ENCODE measurements around the gene RINL.

The RINL gene

GRCh38 chr19:38844093-38844686, 33.9 kb downstream of the RINL start:
- no peak for FAIRE-seq

GRCh38 chr19:38843175-38843758, 34.8 kb downstream of the RINL start:
- TF ChIP-seq CTCF (IDR thresholded peaks at IDR 0.05; ENCODE audit: insufficient read depth, missing control alignments): no peak
- FAIRE-seq (no peak), DNase-seq (ENCODE audit: insufficient read length, low spot score) (no peak)

More at GRCh38 chr19:38844093-38844686, 33.9 kb downstream of the RINL start:
- DNase-seq (ENCODE audit: insufficient read length, low spot score): no peak
- no peak for TF ChIP-seq CTCF (IDR thresholded peaks at IDR 0.05; ENCODE audit: insufficient read depth, missing control alignments)

GRCh38 chr19:38842439-38843174, 35.5 kb downstream of the RINL start:
- DNase-seq (ENCODE audit: insufficient read length, low spot score) (no peak), FAIRE-seq (no peak)
- no peak for TF ChIP-seq CTCF (IDR thresholded peaks at IDR 0.05; ENCODE audit: insufficient read depth, missing control alignments)

- no peak for FAIRE-seq
- TF ChIP-seq CTCF (IDR thresholded peaks at IDR 0.05; ENCODE audit: insufficient read depth, missing control alignments): no peak
- DNase-seq (ENCODE audit: insufficient read length, low spot score): no peak
Measured at GRCh38 chr19:38841787-38842438, 36.2 kb downstream of the RINL start.

- DNase-seq (ENCODE audit: insufficient read length, low spot score): no peak
- no peak for TF ChIP-seq CTCF (IDR thresholded peaks at IDR 0.05; ENCODE audit: insufficient read depth, missing control alignments)
- FAIRE-seq: no peak
Measured at GRCh38 chr19:38841180-38841766, 36.8 kb downstream of the RINL start.

GRCh38 chr19:38840583-38840968, 37.5 kb downstream of the RINL start:
- no peak for TF ChIP-seq CTCF (IDR thresholded peaks at IDR 0.05; ENCODE audit: insufficient read depth, missing control alignments)
- DNase-seq (ENCODE audit: insufficient read length, low spot score) (no peak), FAIRE-seq (no peak)

Measured in D721Med (cell line).